SU-DHL-6 (cell line): ENCODE results near the gene CNIH2.

Experiments
- H2AFZ ChIP-seq: fragments of 200-600 bp; sonication (generic); 2 replicates; pipeline ENCODE4 v1.6.1; 2014; ENCODE audit warnings: low read depth, mild to moderate bottlenecking, moderate library complexity, mixed read lengths, antibody characterized with exemption, low read length; ENCODE audit not compliant: severe bottlenecking
- H3F3A ChIP-seq: fragments of 200-600 bp; shearing (Covaris generic); 2 replicates; pipeline ENCODE4 v1.6.0; 2016; ENCODE audit warnings: antibody characterized with exemption, mild to moderate bottlenecking; ENCODE audit not compliant: insufficient read depth
- H3K27ac ChIP-seq: fragments of 200-600 bp; sonication (generic); 2 replicates; pipeline ENCODE4 v1.5.1; 2016; ENCODE audit warnings: low read depth, mild to moderate bottlenecking, low read length, moderate library complexity, mixed read lengths
- H3K27me3 ChIP-seq: fragments of 200-600 bp; sonication (generic), shearing (Covaris generic); 2 replicates; pipeline ENCODE4 v1.6.0; 2014; ENCODE audit warnings: mild to moderate bottlenecking, low read length
- H3K36me3 ChIP-seq: fragments of 200-600 bp; sonication (generic); 2 replicates; pipeline ENCODE4 v1.6.1; 2014; ENCODE audit warnings: mild to moderate bottlenecking, low read length, mixed read lengths
- H3K4me2 ChIP-seq: fragments of 300-600, 200-600 bp; shearing (Covaris generic), sonication (generic); 2 replicates; pipeline ENCODE4 v1.6.0; 2014; ENCODE audit warnings: low read length, low read depth, mild to moderate bottlenecking; ENCODE audit not compliant: poor library complexity, severe bottlenecking
- H3K4me3 ChIP-seq: fragments of 200-600 bp; sonication (generic); 2 replicates; pipeline ENCODE4 v1.5.1; 2014; ENCODE audit warnings: antibody characterized with exemption, low read length, mild to moderate bottlenecking, mixed read lengths; ENCODE audit not compliant: insufficient read depth, poor library complexity, severe bottlenecking
- H3K79me2 ChIP-seq: fragments of 200-600 bp; sonication (generic); 2 replicates; pipeline ENCODE4 v1.6.1; 2014; ENCODE audit warnings: mild to moderate bottlenecking, low read length, moderate library complexity; ENCODE audit not compliant: insufficient read depth
- H3K9ac ChIP-seq: fragments of 200-600 bp; sonication (generic); 2 replicates; pipeline ENCODE4 v1.7.0; 2014; ENCODE audit warnings: mild to moderate bottlenecking, low read length
- H3K9me2 ChIP-seq: fragments of 200-600 bp; sonication (generic); replicated peaks from 2 replicates; pipeline ENCODE4 v1.6.1; 2014; ENCODE audit warnings: low read length; ENCODE audit not compliant: insufficient read depth
- H3K9me3 ChIP-seq: fragments of 200-600 bp; sonication (generic); 2 replicates; pipeline ENCODE4 v1.6.1; 2014; ENCODE audit warnings: low read length, mixed read lengths; ENCODE audit not compliant: insufficient read depth
- H4K20me1 ChIP-seq: fragments of 200-600 bp; sonication (generic); 2 replicates; pipeline ENCODE4 v1.6.1; 2014; ENCODE audit warnings: low read depth, mild to moderate bottlenecking, antibody characterized with exemption, low read length, moderate library complexity, mixed read lengths
- EZH2phosphoT487 ChIP-seq: fragments of 200-600 bp; sonication (generic), shearing (Covaris generic); conservative IDR thresholded peaks from 2 replicates; pipeline ENCODE4 v1.6.1; 2018; ENCODE audit warnings: mild to moderate bottlenecking, antibody characterized with exemption, low read length, moderate library complexity, mixed read lengths
- TF ChIP-seq, protein P1 (sequence below): fragments of 200-600 bp; sonication (generic); IDR thresholded peaks from one replicate; pipeline ENCODE4 v1.5.1; 2017; ENCODE audit warnings: antibody characterized with exemption, mild to moderate bottlenecking, low read length, moderate library complexity; ENCODE audit not compliant: insufficient read depth, poor library complexity, severe bottlenecking

CNIH2 gene

DNA sequence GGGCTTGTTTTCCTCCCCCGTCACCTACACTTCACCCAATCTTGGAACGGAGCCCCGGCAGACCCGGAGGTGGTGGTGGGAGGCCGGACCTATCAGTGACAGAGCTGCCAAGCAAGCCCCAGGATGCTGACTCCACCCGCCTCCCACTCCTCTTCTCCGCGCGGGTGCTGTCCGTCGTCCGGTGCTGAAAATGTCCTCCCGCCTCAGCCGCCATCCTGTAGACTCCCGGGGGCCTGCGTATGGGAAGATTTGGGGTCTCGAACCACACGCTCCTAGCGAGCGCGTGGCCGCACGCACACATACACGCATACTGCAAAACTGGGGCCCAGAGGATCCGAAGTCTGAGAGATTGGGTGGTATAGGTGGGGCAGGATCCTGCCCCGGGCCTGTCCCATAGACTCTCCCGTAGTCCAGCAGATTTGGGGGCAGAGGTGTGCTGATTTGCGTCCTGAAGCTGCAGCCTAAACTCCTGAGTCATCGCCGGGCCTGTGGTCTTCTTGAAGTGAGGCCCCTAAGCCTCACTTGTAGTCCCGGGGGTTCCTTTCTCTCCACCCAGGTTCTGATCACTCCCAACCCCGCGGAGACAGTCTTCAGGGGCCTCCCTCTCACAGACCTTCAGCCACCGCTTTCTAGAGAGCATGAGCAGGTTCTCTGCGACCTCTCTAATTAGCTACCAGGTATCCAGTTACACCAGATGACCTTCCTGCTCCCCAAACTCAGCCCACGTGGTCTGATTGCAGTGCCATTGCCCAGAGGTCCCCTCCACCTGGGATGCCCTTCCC is 11.8 kb downstream of the CNIH2 start:
- H2AFZ ChIP-seq = peak overlapping the region; percentile 76
- no peaks in the 10 kb centered on the region for H3K9me2 ChIP-seq
- no peaks in the 10 kb centered on the region for H3K79me2 ChIP-seq
- no peak for TF ChIP-seq EZH2phosphoT487
- TF ChIP-seq, protein P1, sequence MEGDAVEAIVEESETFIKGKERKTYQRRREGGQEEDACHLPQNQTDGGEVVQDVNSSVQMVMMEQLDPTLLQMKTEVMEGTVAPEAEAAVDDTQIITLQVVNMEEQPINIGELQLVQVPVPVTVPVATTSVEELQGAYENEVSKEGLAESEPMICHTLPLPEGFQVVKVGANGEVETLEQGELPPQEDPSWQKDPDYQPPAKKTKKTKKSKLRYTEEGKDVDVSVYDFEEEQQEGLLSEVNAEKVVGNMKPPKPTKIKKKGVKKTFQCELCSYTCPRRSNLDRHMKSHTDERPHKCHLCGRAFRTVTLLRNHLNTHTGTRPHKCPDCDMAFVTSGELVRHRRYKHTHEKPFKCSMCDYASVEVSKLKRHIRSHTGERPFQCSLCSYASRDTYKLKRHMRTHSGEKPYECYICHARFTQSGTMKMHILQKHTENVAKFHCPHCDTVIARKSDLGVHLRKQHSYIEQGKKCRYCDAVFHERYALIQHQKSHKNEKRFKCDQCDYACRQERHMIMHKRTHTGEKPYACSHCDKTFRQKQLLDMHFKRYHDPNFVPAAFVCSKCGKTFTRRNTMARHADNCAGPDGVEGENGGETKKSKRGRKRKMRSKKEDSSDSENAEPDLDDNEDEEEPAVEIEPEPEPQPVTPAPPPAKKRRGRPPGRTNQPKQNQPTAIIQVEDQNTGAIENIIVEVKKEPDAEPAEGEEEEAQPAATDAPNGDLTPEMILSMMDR = no peak
- no peak overlapping the region for H3K27ac ChIP-seq
- peak overlapping the region; percentile 67 for H3K4me2 ChIP-seq
- H3K36me3 ChIP-seq = no peaks in the 10 kb centered on the region
- no peaks in the 10 kb centered on the region for H3K9me3 ChIP-seq
- H3K9ac ChIP-seq = peak overlapping the region; percentile 62
- peak overlapping the region; percentile 64 for H3K4me3 ChIP-seq
- H3F3A ChIP-seq = no peaks in the 10 kb centered on the region
- H4K20me1 ChIP-seq = no peaks in the 10 kb centered on the region
- H3K27me3 ChIP-seq = no peaks in the 10 kb centered on the region

DNA sequence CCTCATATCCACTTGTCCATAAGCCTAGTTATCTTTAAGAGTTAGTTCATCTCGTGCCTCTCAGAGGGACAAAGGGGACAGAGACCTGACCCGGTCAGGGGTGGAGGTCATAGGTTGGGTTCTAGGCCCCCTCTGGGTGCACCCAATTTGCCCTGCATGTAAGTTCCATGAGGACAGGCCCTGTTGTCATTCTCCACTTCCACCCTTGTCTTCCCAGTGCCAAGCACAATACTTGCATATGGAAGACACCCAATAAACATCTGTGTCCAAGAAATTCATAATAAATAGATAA is 12.3 kb downstream of the CNIH2 start:
- H3K27ac ChIP-seq = no peak overlapping the region
- peak overlapping the region; percentile 67 for H3K4me2 ChIP-seq
- no peaks in the 10 kb centered on the region for H3K79me2 ChIP-seq
- TF ChIP-seq, protein P1 = no peak
- no peak for TF ChIP-seq EZH2phosphoT487
- H3K4me3 ChIP-seq = no peak overlapping the region
- H3K9me3 ChIP-seq = no peaks in the 10 kb centered on the region
- H2AFZ ChIP-seq = no peak overlapping the region
- H3K9me2 ChIP-seq = no peaks in the 10 kb centered on the region
- no peak overlapping the region for H3K9ac ChIP-seq
- H3K27me3 ChIP-seq = no peaks in the 10 kb centered on the region
- H4K20me1 ChIP-seq = no peaks in the 10 kb centered on the region
- no peaks in the 10 kb centered on the region for H3F3A ChIP-seq
- H3K36me3 ChIP-seq = no peaks in the 10 kb centered on the region

DNA sequence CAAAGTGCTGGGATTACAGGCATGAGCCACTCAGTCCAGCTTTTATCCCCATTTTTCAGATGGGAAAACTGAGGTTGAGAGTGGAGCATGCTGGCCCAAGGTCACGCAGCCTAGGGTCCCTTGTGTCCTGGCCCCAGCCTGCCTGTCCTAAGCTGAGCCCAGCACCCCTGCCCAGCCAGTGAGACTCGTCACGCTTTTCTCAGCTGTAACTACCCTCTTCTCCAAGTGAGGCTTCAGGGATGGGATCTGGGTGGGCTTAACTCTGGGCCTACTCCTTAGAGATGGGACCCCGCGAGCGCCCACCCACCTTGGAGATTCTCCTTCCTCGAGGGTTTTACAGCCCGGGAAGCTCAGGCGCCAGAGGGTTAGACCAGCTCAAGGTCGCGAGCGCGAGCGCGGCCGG is 13.3 kb downstream of the CNIH2 start:
- Histone ChIP-seq H3K36me3 (no peaks in the 10 kb centered on the region), H4K20me1 (no peaks in the 10 kb centered on the region), H3K4me3 (no peak overlapping the region), H3F3A (no peaks in the 10 kb centered on the region), H3K27me3 (no peaks in the 10 kb centered on the region), H3K9ac (no peak overlapping the region), H3K27ac (no peak overlapping the region), H3K4me2 (no peak overlapping the region), H3K9me2 (no peaks in the 10 kb centered on the region), H3K79me2 (no peaks in the 10 kb centered on the region), H3K9me3 (no peaks in the 10 kb centered on the region), H2AFZ (no peak overlapping the region)
- TF ChIP-seq, protein P1 = no peak
- TF ChIP-seq EZH2phosphoT487 = no peak
